ENCODE data around the gene SMG7. TPM values are rescaled to one million over a fixed set of nuclear protein-coding genes. Genes with fewer than 3 reads are reported as not detected.

The SMG7 gene
- polyA plus RNA-seq, 4 donors, result 18.4 to 49.3 (median 22.3) TPM

GRCh38 chr1:183438060-183438459 is 34.2 kb upstream of the SMG7 start:
- Histone ChIP-seq H3K36me3 (ENCODE audit: control insufficient read depth in 3 of 3, insufficient read depth in 2 of 3, low read depth in 1 of 3, low read length in 3 of 3) (no peaks in the 10 kb centered on the region), H3K9me3 (ENCODE audit: control insufficient read depth in 2 of 2, insufficient read depth in 1 of 2, low read depth in 1 of 2, low read length in 1 of 2) (no peaks in the 10 kb centered on the region), H3K4me3 (ENCODE audit: low read depth in 1 of 3, low read length in 3 of 3) (no peak overlapping the region), H3K27me3 (ENCODE audit: control insufficient read depth in 3 of 3, insufficient read depth in 3 of 3, low read length in 3 of 3) (no peaks in the 10 kb centered on the region), H3K27ac (ENCODE audit: low read depth in 1 of 3, low read length in 2 of 3) (no peak overlapping the region), H3K4me1 (ENCODE audit: control insufficient read depth in 3 of 3, insufficient read depth in 2 of 3, low read depth in 1 of 3, low read length in 2 of 3) (no peaks in the 10 kb centered on the region)
- no peak for FAIRE-seq
- DNase-seq, result no peak
- 81 to 90% (median 85%) methylated on average over 2 of the region's 2 CpGs for WGBS, 3 donors

- Histone ChIP-seq H3K9me3 (ENCODE audit: control insufficient read depth in 2 of 2, insufficient read depth in 1 of 2, low read depth in 1 of 2, low read length in 1 of 2) (no peaks in the 10 kb centered on the region), H3K27me3 (ENCODE audit: control insufficient read depth in 3 of 3, insufficient read depth in 3 of 3, low read length in 3 of 3) (no peaks in the 10 kb centered on the region), H3K4me3 (ENCODE audit: low read depth in 1 of 3, low read length in 3 of 3) (no peak overlapping the region), H3K36me3 (ENCODE audit: control insufficient read depth in 3 of 3, insufficient read depth in 2 of 3, low read depth in 1 of 3, low read length in 3 of 3) (no peaks in the 10 kb centered on the region), H3K27ac (ENCODE audit: low read depth in 1 of 3, low read length in 2 of 3) (no peak overlapping the region), H3K4me1 (ENCODE audit: control insufficient read depth in 3 of 3, insufficient read depth in 2 of 3, low read depth in 1 of 3, low read length in 2 of 3) (no peaks in the 10 kb centered on the region)
- FAIRE-seq (no peak), DNase-seq (no peak)
- WGBS, 3 donors, result 80 to 93% (median 88%) methylated on average over 2 of the region's 2 CpGs
These were observed 29.3 kb upstream of the SMG7 start for GRCh38 chr1:183443011-183443410.

GRCh38 chr1:183443466-183443865 is 28.8 kb upstream of the SMG7 start:
- WGBS, 3 donors, result 32 to 44% (median 39%) methylated on average over 1 of the region's 1 CpG
- DNase-seq, result no peak
- H3K27ac ChIP-seq (ENCODE audit: low read depth in 1 of 3, low read length in 2 of 3), result no peak overlapping the region

GRCh38 chr1:183444243-183444642 is 28.1 kb upstream of the SMG7 start:
- Histone ChIP-seq H3K9me3 (ENCODE audit: control insufficient read depth in 2 of 2, insufficient read depth in 1 of 2, low read depth in 1 of 2, low read length in 1 of 2) (no peaks in the 10 kb centered on the region), H3K4me3 (ENCODE audit: low read depth in 1 of 3, low read length in 3 of 3) (no peak overlapping the region), H3K36me3 (ENCODE audit: control insufficient read depth in 3 of 3, insufficient read depth in 2 of 3, low read depth in 1 of 3, low read length in 3 of 3) (no peaks in the 10 kb centered on the region), H3K27me3 (ENCODE audit: control insufficient read depth in 3 of 3, insufficient read depth in 3 of 3, low read length in 3 of 3) (no peaks in the 10 kb centered on the region), H3K4me1 (ENCODE audit: control insufficient read depth in 3 of 3, insufficient read depth in 2 of 3, low read depth in 1 of 3, low read length in 2 of 3) (no peaks in the 10 kb centered on the region), H3K27ac (ENCODE audit: low read depth in 1 of 3, low read length in 2 of 3) (no peak overlapping the region)
- WGBS, 3 donors, result 54 to 77% (median 65%) methylated on average over 3 of the region's 3 CpGs
- FAIRE-seq (no peak), DNase-seq (no peak)

More at GRCh38 chr1:183443466-183443865, 28.8 kb upstream of the SMG7 start:
- no peak overlapping the region for H3K4me3 ChIP-seq (ENCODE audit: low read depth in 1 of 3, low read length in 3 of 3)
- no peaks in the 10 kb centered on the region for H3K27me3 ChIP-seq (ENCODE audit: control insufficient read depth in 3 of 3, insufficient read depth in 3 of 3, low read length in 3 of 3)
- H3K9me3 ChIP-seq (ENCODE audit: control insufficient read depth in 2 of 2, insufficient read depth in 1 of 2, low read depth in 1 of 2, low read length in 1 of 2), result no peaks in the 10 kb centered on the region
- FAIRE-seq, result no peak
- H3K4me1 ChIP-seq (ENCODE audit: control insufficient read depth in 3 of 3, insufficient read depth in 2 of 3, low read depth in 1 of 3, low read length in 2 of 3), result no peaks in the 10 kb centered on the region
- H3K36me3 ChIP-seq (ENCODE audit: control insufficient read depth in 3 of 3, insufficient read depth in 2 of 3, low read depth in 1 of 3, low read length in 3 of 3), result no peaks in the 10 kb centered on the region

DNA sequence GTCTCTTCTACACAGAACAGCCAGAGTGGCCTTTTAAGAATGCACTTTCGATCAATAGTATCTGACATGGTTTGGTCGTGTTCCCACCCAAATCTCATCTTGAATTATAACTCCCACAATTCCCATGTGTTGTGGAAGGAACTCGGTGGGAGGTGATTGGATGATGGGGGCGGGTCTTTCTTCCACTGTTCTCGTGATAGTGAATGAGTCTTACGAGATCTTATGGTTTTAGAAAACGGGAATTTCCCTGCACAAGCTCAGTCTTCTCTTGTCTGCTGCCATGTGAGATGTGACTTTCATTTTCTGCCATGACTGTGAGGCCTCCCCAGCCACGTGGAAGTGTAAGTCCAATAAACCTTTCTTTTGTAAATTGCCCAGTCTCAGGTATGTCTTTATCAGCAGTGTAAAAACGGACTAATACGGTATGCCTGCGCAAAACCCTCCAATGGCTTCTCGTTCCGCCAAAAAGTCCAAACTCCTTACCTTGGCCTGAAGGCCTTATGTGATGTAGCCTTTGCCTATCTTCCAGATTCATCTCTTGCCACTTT is 23.0 kb upstream of the SMG7 start:
- Histone ChIP-seq H3K36me3 (ENCODE audit: control insufficient read depth in 3 of 3, insufficient read depth in 2 of 3, low read depth in 1 of 3, low read length in 3 of 3) (no peaks in the 10 kb centered on the region), H3K27ac (ENCODE audit: low read depth in 1 of 3, low read length in 2 of 3) (no peak overlapping the region), H3K27me3 (ENCODE audit: control insufficient read depth in 3 of 3, insufficient read depth in 3 of 3, low read length in 3 of 3) (no peaks in the 10 kb centered on the region), H3K9me3 (ENCODE audit: control insufficient read depth in 2 of 2, insufficient read depth in 1 of 2, low read depth in 1 of 2, low read length in 1 of 2) (no peaks in the 10 kb centered on the region), H3K4me3 (ENCODE audit: low read depth in 1 of 3, low read length in 3 of 3) (no peak overlapping the region), H3K4me1 (ENCODE audit: control insufficient read depth in 3 of 3, insufficient read depth in 2 of 3, low read depth in 1 of 3, low read length in 2 of 3) (no peaks in the 10 kb centered on the region)
- no peak for FAIRE-seq
- WGBS, 3 donors, result 86 to 88% (median 86%) methylated on average over 13 of the region's 13 CpGs
- DNase-seq, result no peak

GRCh38 chr1:183450093-183450492 is 22.2 kb upstream of the SMG7 start:
- no peaks in the 10 kb centered on the region for H3K36me3 ChIP-seq (ENCODE audit: control insufficient read depth in 3 of 3, insufficient read depth in 2 of 3, low read depth in 1 of 3, low read length in 3 of 3)
- H3K9me3 ChIP-seq (ENCODE audit: control insufficient read depth in 2 of 2, insufficient read depth in 1 of 2, low read depth in 1 of 2, low read length in 1 of 2), result no peaks in the 10 kb centered on the region
- no peaks in the 10 kb centered on the region for H3K27me3 ChIP-seq (ENCODE audit: control insufficient read depth in 3 of 3, insufficient read depth in 3 of 3, low read length in 3 of 3)
- H3K4me3 ChIP-seq (ENCODE audit: low read depth in 1 of 3, low read length in 3 of 3), result no peak overlapping the region
- no peak overlapping the region for H3K27ac ChIP-seq (ENCODE audit: low read depth in 1 of 3, low read length in 2 of 3)
- FAIRE-seq (no peak), DNase-seq (no peak)
- H3K4me1 ChIP-seq (ENCODE audit: control insufficient read depth in 3 of 3, insufficient read depth in 2 of 3, low read depth in 1 of 3, low read length in 2 of 3), result no peaks in the 10 kb centered on the region
- WGBS, 3 donors, result 22 to 35% (median 32%) methylated on average over 2 of the region's 2 CpGs

- H3K4me3 ChIP-seq (ENCODE audit: low read depth in 1 of 3, low read length in 3 of 3), result no peak overlapping the region
- DNase-seq (no peak), FAIRE-seq (no peak)
- no peak overlapping the region for H3K27ac ChIP-seq (ENCODE audit: low read depth in 1 of 3, low read length in 2 of 3)
- H3K4me1 ChIP-seq (ENCODE audit: control insufficient read depth in 3 of 3, insufficient read depth in 2 of 3, low read depth in 1 of 3, low read length in 2 of 3), result no peaks in the 10 kb centered on the region
- H3K27me3 ChIP-seq (ENCODE audit: control insufficient read depth in 3 of 3, insufficient read depth in 3 of 3, low read length in 3 of 3), result no peaks in the 10 kb centered on the region
- WGBS, 3 donors, result 50 to 76% (median 71%) methylated on average over 2 of the region's 2 CpGs
- no peaks in the 10 kb centered on the region for H3K36me3 ChIP-seq (ENCODE audit: control insufficient read depth in 3 of 3, insufficient read depth in 2 of 3, low read depth in 1 of 3, low read length in 3 of 3)
- no peaks in the 10 kb centered on the region for H3K9me3 ChIP-seq (ENCODE audit: control insufficient read depth in 2 of 2, insufficient read depth in 1 of 2, low read depth in 1 of 2, low read length in 1 of 2)
These were observed 17.9 kb upstream of the SMG7 start for GRCh38 chr1:183454377-183454776.

DNA sequence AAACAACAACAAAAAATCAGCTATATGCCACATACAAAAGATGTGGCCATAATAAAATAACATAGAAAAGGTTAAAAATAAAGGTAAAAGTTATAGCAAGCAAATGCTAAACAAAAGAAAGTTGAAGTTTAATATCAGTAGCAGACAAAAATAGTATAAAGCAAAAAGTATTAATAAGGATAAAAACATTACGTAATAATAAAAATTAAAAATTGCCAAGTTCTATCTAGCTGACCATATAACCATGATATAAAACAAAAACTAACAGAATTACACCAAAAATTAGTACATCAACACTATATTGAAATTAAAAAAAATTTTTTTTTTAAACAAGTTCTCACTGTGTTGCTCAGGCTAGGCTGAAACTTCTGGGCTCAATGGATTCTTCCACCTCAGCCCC is 15.5 kb upstream of the SMG7 start:
- Histone ChIP-seq H3K27me3 (ENCODE audit: control insufficient read depth in 3 of 3, insufficient read depth in 3 of 3, low read length in 3 of 3) (no peaks in the 10 kb centered on the region), H3K27ac (ENCODE audit: low read depth in 1 of 3, low read length in 2 of 3) (no peak overlapping the region), H3K9me3 (ENCODE audit: control insufficient read depth in 2 of 2, insufficient read depth in 1 of 2, low read depth in 1 of 2, low read length in 1 of 2) (no peaks in the 10 kb centered on the region), H3K4me3 (ENCODE audit: low read depth in 1 of 3, low read length in 3 of 3) (no peak overlapping the region), H3K4me1 (ENCODE audit: control insufficient read depth in 3 of 3, insufficient read depth in 2 of 3, low read depth in 1 of 3, low read length in 2 of 3) (no peaks in the 10 kb centered on the region), H3K36me3 (ENCODE audit: control insufficient read depth in 3 of 3, insufficient read depth in 2 of 3, low read depth in 1 of 3, low read length in 3 of 3) (no peaks in the 10 kb centered on the region)
- WGBS, 3 donors, result 88 to 98% (median 97%) methylated on average over 1 of the region's 1 CpG
- no peak for DNase-seq
- FAIRE-seq, result no peak

- no peak overlapping the region for H3K4me3 ChIP-seq (ENCODE audit: low read depth in 1 of 3, low read length in 3 of 3)
- no peak for FAIRE-seq
- 72 to 92% (median 88%) methylated on average over 3 of the region's 3 CpGs for WGBS, 3 donors
- no peaks in the 10 kb centered on the region for H3K36me3 ChIP-seq (ENCODE audit: control insufficient read depth in 3 of 3, insufficient read depth in 2 of 3, low read depth in 1 of 3, low read length in 3 of 3)
- no peak overlapping the region for H3K27ac ChIP-seq (ENCODE audit: low read depth in 1 of 3, low read length in 2 of 3)
- DNase-seq, result no peak
- H3K4me1 ChIP-seq (ENCODE audit: control insufficient read depth in 3 of 3, insufficient read depth in 2 of 3, low read depth in 1 of 3, low read length in 2 of 3), result no peaks in the 10 kb centered on the region
- H3K9me3 ChIP-seq (ENCODE audit: control insufficient read depth in 2 of 2, insufficient read depth in 1 of 2, low read depth in 1 of 2, low read length in 1 of 2), result no peaks in the 10 kb centered on the region
- H3K27me3 ChIP-seq (ENCODE audit: control insufficient read depth in 3 of 3, insufficient read depth in 3 of 3, low read length in 3 of 3), result no peaks in the 10 kb centered on the region
These were observed 14.8 kb upstream of the SMG7 start for GRCh38 chr1:183457449-183457848.
